Right lobe of liver (tissue), 6 donors: Measurements from ENCODE around the gene ARHGEF33. TPM values are rescaled to one million over a fixed set of nuclear protein-coding genes. Genes with fewer than 3 reads are reported as not detected.

Source experiments
- ATAC-seq, 4 donors: fragments of 200-7000 bp; cut with Tn5 transposase; one replicate each; pipeline ENCODE4 v1.9.1; 2020; ENCODE audit warnings: mild to moderate bottlenecking in 4 of 4, moderate library complexity in 4 of 4
- DNase-seq, 3 donors: peaks; one replicate each; pipeline ENCODE4 v3.0.0-alpha.2; 2020
- H3K27ac ChIP-seq, 3 donors: fragments of 200-600 bp; one replicate each; pipeline ENCODE4 v1.8.0; 2022
- H3K27me3 ChIP-seq, 2 donors: fragments of 200-600 bp; one replicate each; pipeline ENCODE4 v1.8.0; 2022
- H3K36me3 ChIP-seq, 4 donors: fragments of 200-600 bp; sonication (generic) in 1 of 4; one replicate each; pipeline versions ENCODE4 v1.5.1 to v1.8.0; 2017 to 2022; ENCODE audit warnings: control low read depth in 1 of 4
- H3K4me1 ChIP-seq, 4 donors: fragments of 200-600 bp; sonication (generic) in 1 of 4; one replicate each; pipeline versions ENCODE4 v1.5.1 to v1.8.0; 2017 to 2022; ENCODE audit warnings: control low read depth in 1 of 4
- H3K4me3 ChIP-seq, 3 donors: fragments of 200-600 bp; one replicate each; pipeline ENCODE4 v1.8.0; 2022
- H3K9me3 ChIP-seq, 4 donors: fragments of 200-600 bp; sonication (generic) in 1 of 4; one replicate each; pipeline versions ENCODE4 v1.5.1 to v1.8.0; 2017 to 2022; ENCODE audit warnings: control low read depth in 1 of 4
- CTCF ChIP-seq, 4 donors: fragments of 200-600 bp in 3 of 4; fragments of 450-650 bp in 1 of 4; IDR thresholded peaks; one replicate each; pipeline versions ENCODE4 v1.5.1 to v1.8.0; 2016 to 2022; ENCODE audit warnings: antibody characterized with exemption in 4 of 4, mild to moderate bottlenecking in 2 of 4
- POLR2A ChIP-seq: fragments of 450-650 bp; IDR thresholded peaks from one replicate; pipeline ENCODE4 v1.6.1; 2017; ENCODE audit warnings: antibody characterized with exemption, mild to moderate bottlenecking
- WGBS: methylation state at CpG from one replicate; pipeline ENCODE4 v1.1.6; 2018; ENCODE audit warnings: low coverage, low lambda C conversion rate; ENCODE audit not compliant: insufficient coverage; ENCODE audit errors: missing lambda C conversion rate; 5-methylcytosine and 5-hydroxymethylcytosine counted together
- intact Hi-C, 2 donors: fragments of 100-400 bp; cut with DNase I; formaldehyde crosslinking; loops; one replicate each; pipeline versions ENCODE4 v1.11.2 to v1.14.1; 2022
- total RNA-seq, 6 experiments: library from RNA; depleted of rRNA in 2 of 6; stranded (reverse); fragments of >200 nt in 2 of 6; fragmentation: NEBNext Ultra II Directional in 3 of 6; extraction: Animal tissue kit (Norgen Biotek cat#: 25700) in 3 of 6; gene quantifications; one replicate each; pipeline versions ENCODE4 v1.1.0 to v1.2.4, GENCODE V29; 2016 to 2023
- donor health status: DM: no; HTN: yes; CAD: no.
- donor health status: DM: no; HTN: no; CAD: no.
- donor health status: DM: no; HTN: no; CAD: no.
- donor health status: DM: no; HTN: yes; CAD: no.
- donor health status: DM: no; HTN: yes; CAD: no.

Gene ARHGEF33
- total RNA-seq, 6 experiments from 2014 or later = 0.11 to 0.56 (median 0.29) TPM; not detected in 2

DNA sequence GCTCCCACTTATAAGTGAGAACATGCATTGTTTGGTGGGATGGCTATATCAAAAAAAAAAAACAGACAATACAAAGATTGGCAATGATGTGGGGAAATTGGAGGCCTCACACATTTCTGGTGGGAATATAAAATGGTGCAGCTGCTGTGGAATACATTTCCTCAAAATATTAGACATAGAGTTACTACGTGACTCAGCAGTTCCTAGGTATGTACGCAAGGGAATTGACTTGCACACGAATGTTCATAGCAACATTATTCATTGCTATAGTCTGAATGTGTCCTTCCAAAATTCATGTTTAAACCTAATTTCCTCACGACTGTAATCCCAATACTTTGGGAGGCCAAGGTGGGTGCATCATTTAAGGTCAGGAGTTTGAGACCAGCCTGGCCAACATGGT is 2.3 kb upstream of the ARHGEF33 start:
- Histone ChIP-seq H3K4me3 (no peak overlapping the region), H3K27ac (no peak overlapping the region), H3K9me3 (no peaks in the 10 kb centered on the region), H3K4me1 (no peaks in the 10 kb centered on the region), H3K27me3 (no peaks in the 10 kb centered on the region), H3K36me3 (no peaks in the 10 kb centered on the region)
- ATAC-seq (no peak), DNase-seq (no peak)
- intact Hi-C loops = no loop called here
- TF ChIP-seq POLR2A (no peak), CTCF (IDR thresholded peaks at IDR 0.05) (no peak)
- 86% methylated on average over 4 of the region's 4 CpGs for WGBS

DNA sequence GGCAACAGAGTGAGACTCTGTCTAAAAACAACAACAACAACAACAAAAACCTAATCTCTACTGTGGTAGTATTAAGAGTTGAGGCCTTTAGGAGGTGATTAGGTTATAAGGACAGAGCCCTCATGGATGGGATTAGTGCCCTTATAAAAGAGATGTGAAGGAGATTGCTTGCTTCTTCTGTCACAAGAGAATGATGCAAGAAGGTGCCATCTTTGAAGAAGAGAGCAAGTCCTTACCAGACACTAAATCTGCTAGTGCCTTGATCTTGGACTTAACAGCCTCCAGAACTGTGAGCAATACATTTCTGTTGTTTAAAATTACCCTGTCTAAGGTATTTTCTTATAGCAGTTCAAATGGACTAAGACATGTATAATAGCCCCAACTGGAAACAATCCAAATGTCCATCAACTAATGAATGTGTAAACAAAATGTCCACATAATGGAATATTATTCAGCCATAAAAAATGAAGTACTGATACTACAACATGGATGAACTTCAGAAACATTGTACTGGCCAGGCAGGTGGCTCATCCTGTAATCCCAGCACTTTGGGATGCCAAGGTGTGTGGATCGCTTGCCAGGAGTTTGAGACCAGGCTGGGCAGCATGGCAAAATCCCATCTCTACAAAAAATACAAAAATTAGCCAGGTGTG is 1.6 kb upstream of the ARHGEF33 start:
- Histone ChIP-seq H3K27me3 (no peaks in the 10 kb centered on the region), H3K4me3 (no peak overlapping the region), H3K36me3 (no peaks in the 10 kb centered on the region), H3K9me3 (no peaks in the 10 kb centered on the region), H3K4me1 (no peaks in the 10 kb centered on the region), H3K27ac (no peak overlapping the region)
- ATAC-seq (no peak), DNase-seq (no peak)
- 91% methylated on average over 1 of the region's 1 CpG for WGBS
- intact Hi-C loops = no loop called here
- TF ChIP-seq CTCF (IDR thresholded peaks at IDR 0.05) (no peak), POLR2A (no peak)

DNA sequence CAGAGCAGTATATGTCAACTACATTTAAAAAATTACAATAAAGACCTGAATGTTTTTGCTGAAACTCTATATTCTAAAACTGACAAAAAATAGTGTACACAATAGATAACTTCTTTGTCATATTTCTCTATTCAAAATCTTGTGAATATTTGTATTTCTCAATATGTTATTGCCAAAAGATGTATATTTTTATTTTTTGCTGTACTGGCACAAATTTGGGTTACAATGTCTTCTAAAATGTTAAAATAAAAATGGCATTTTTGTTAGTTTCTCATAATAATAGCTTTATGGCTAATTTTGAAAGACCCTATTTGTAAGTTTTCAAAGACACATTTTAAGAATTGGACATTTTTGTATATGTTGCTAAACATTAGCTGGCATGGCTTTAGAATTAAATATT is 630 bp upstream of the ARHGEF33 start:
- H3K36me3 ChIP-seq = no peaks in the 10 kb centered on the region
- DNase-seq (no peak), ATAC-seq (no peak)
- H3K4me1 ChIP-seq = no peaks in the 10 kb centered on the region
- H3K27me3 ChIP-seq = no peaks in the 10 kb centered on the region
- TF ChIP-seq CTCF (IDR thresholded peaks at IDR 0.05) (no peak), POLR2A (no peak)
- no peak overlapping the region for H3K27ac ChIP-seq
- intact Hi-C loops = no loop called here
- H3K4me3 ChIP-seq = no peak overlapping the region
- H3K9me3 ChIP-seq = no peaks in the 10 kb centered on the region

GRCh38 chr2:38892819-38893218 is 3.1 kb downstream of the ARHGEF33 start:
- TF ChIP-seq POLR2A (no peak), CTCF (IDR thresholded peaks at IDR 0.05) (no peak)

DNA sequence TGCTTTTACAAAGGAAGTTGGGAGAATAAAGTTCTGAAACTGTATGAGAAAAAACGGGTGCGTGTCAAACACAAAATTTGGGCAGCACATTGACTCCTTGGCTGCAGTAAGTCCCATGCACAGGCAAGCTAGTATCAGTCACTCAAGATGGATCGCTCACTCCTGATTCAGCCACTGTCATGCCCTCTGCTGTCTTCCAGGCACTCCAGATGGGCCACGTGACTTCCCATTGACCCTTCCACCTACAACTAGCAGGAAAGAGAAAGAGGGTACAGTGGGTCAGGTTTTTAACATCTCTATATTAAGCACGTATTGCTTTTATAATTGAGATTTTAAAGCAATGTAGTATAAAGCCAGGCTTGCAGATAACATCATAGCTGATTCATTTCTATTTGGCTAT is 8.6 kb downstream of the ARHGEF33 start:
- Histone ChIP-seq H3K27ac (no peak overlapping the region), H3K4me3 (no peak overlapping the region), H3K4me1 (no peaks in the 10 kb centered on the region), H3K9me3 (no peaks in the 10 kb centered on the region), H3K27me3 (no peaks in the 10 kb centered on the region), H3K36me3 (no peaks in the 10 kb centered on the region)
- ATAC-seq (no peak), DNase-seq (no peak)
- WGBS = 74% methylated on average over 4 of the region's 5 CpGs
- intact Hi-C loops = no loop called here
- TF ChIP-seq POLR2A (no peak), CTCF (IDR thresholded peaks at IDR 0.05) (no peak)

More at GRCh38 chr2:38892819-38893218, 3.1 kb downstream of the ARHGEF33 start:
- H3K27me3 ChIP-seq = no peaks in the 10 kb centered on the region
- DNase-seq (no peak), ATAC-seq (no peak)
- no peaks in the 10 kb centered on the region for H3K9me3 ChIP-seq
- H3K4me3 ChIP-seq = no peak overlapping the region
- H3K27ac ChIP-seq = no peak overlapping the region
- no peaks in the 10 kb centered on the region for H3K36me3 ChIP-seq
- intact Hi-C loops = no loop called here
- no peaks in the 10 kb centered on the region for H3K4me1 ChIP-seq
